Activated B cell treated with CpG ODN at 0.5 μM for 24 hours (primary cell): ENCODE results near the gene TMCC2. TPM values are rescaled to one million over a fixed set of nuclear protein-coding genes. Genes with fewer than 3 reads are reported as not detected.

Experiments used
- ATAC-seq: fragments of 200-7000 bp; cut with Tn5 transposase; one replicate; pipeline ENCODE4 v1.10.0; 2021; ENCODE audit warnings: low read depth, mild to moderate bottlenecking, moderate library complexity
- CTCF ChIA-PET: fragments of 350-600 bp; sonication (Branson Sonifier 250); formaldehyde crosslinking; loops from one replicate; lab custom pipeline; 2021; ENCODE audit warnings: antibody characterized with exemption; lab: Charles Lee
- POLR2A ChIA-PET: fragments of 350-600 bp; sonication (Branson Sonifier 250); formaldehyde crosslinking; loops from one replicate; lab custom pipeline; 2021; ENCODE audit warnings: antibody characterized with exemption; lab: Charles Lee
- DNase-seq: peaks from one replicate; pipeline ENCODE4 v3.0.0; 2022
- H3K27ac Mint-ChIP-seq: one replicate; pipeline ENCODE4 v1.8.0; 2020; ENCODE audit warnings: mixed read lengths
- H3K27me3 Mint-ChIP-seq: one replicate; pipeline ENCODE4 v1.8.0; 2021; ENCODE audit warnings: mixed read lengths
- H3K36me3 Mint-ChIP-seq: one replicate; pipeline ENCODE4 v1.8.0; 2021; ENCODE audit warnings: low read depth, mixed read lengths
- H3K4me1 Mint-ChIP-seq: one replicate; pipeline ENCODE4 v1.8.0; 2021; ENCODE audit warnings: mixed read lengths
- H3K4me3 Mint-ChIP-seq: one replicate; pipeline ENCODE4 v1.8.0; 2020; ENCODE audit warnings: mild to moderate bottlenecking, mixed read lengths
- H3K9me3 Mint-ChIP-seq: one replicate; pipeline ENCODE4 v1.8.0; 2020; ENCODE audit warnings: mixed read lengths
- intact Hi-C: fragments of 100-400 bp; cut with micrococcal nuclease; formaldehyde crosslinking; loops from one replicate; pipeline ENCODE4 v1.15.1; 2024
- total RNA-seq: library from RNA; stranded (reverse); gene quantifications from 2 replicates; pipeline ENCODE4 v1.2.3, GENCODE V29; 2022
- TF ChIP-seq, protein P1 (sequence below): fragments of 200-600 bp; IDR thresholded peaks from one replicate; pipeline ENCODE4 v1.8.0; 2022; ENCODE audit warnings: antibody characterized with exemption, mild to moderate bottlenecking

The TMCC2 gene
- total RNA-seq, 1 donor from 2014 or later, result 1.2 TPM

DNA sequence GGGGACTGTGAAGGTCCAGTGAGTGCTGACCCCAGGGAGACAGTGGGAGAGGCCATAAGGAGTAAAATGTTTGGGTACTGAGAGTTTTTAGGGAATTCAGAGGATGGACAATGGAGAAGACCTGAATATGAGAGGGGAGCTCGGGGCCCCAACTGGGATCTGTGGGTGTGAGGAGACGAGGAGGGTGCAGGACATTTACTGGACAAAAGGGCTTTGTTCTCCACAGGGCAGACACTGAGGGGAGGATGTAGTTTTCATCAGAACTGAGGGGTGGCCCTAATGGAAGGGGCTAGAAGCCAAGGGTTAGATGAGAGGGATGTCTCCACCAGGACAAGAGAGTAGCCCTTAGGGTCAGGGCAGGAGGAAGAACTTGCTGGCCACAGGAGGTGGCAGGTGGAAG, 30.0 kb downstream of the TMCC2 start:
- TF ChIP-seq, protein P1, sequence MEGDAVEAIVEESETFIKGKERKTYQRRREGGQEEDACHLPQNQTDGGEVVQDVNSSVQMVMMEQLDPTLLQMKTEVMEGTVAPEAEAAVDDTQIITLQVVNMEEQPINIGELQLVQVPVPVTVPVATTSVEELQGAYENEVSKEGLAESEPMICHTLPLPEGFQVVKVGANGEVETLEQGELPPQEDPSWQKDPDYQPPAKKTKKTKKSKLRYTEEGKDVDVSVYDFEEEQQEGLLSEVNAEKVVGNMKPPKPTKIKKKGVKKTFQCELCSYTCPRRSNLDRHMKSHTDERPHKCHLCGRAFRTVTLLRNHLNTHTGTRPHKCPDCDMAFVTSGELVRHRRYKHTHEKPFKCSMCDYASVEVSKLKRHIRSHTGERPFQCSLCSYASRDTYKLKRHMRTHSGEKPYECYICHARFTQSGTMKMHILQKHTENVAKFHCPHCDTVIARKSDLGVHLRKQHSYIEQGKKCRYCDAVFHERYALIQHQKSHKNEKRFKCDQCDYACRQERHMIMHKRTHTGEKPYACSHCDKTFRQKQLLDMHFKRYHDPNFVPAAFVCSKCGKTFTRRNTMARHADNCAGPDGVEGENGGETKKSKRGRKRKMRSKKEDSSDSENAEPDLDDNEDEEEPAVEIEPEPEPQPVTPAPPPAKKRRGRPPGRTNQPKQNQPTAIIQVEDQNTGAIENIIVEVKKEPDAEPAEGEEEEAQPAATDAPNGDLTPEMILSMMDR, result no peak
- Mint-ChIP-seq H3K27me3 (peaks cover 4% of the 10 kb centered on the region), H3K4me1 (peaks cover 2% of the 10 kb centered on the region), H3K4me3 (no peak overlapping the region), H3K27ac (no peak overlapping the region), H3K9me3 (no peaks in the 10 kb centered on the region), H3K36me3 (no peaks in the 10 kb centered on the region)
- intact Hi-C loops, result loop anchor here (2.0 to 5.0 kb wide), 3 partner anchors 135 to 450 kb away; partner anchors contain the start of gene RBBP5
- CTCF ChIA-PET, result interaction anchor here (0.8 to 5.9 kb wide), 5 partner anchors 17 to 281 kb away, joined by 3 to 66 read pairs (median 19); partner anchors contain the start of gene TMCC2
- no peak for DNase-seq
- POLR2A ChIA-PET, result no interaction called here
- no peak for ATAC-seq

DNA sequence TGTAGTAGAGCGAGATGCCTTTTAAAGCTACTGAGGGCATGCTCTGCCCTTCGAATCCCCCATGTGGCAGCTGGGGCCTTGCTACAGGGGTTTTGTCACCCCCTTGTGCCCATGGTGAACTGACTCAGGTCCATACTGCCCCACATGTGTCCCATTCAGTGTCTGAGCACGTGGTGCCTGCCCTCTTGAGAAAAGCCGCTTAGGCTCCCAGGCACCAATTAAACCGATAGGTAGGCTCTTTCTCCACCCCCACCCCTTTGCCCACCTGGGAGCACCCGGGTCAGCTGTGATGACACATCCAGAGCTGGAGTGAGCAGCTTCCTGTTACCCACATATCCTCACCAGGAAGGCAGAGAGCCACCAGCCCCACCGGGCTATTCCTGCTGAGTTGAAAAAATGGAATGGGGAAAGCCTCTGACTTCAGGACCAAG, 30.5 kb downstream of the TMCC2 start:
- TF ChIP-seq, protein P1, result no peak
- CTCF ChIA-PET, result interaction anchor here (0.8 to 5.9 kb wide), 5 partner anchors 17 to 282 kb away, joined by 3 to 66 read pairs (median 6); partner anchors contain the start of gene TMCC2
- no peak overlapping the region for H3K4me3 Mint-ChIP-seq
- no peaks in the 10 kb centered on the region for H3K36me3 Mint-ChIP-seq
- POLR2A ChIA-PET, result interaction anchor here (0.5 kb wide), 1 partner anchor 30 kb away, joined by 3 read pairs; no protein-coding TSS in a partner anchor
- H3K27ac Mint-ChIP-seq, result no peak overlapping the region
- H3K9me3 Mint-ChIP-seq, result no peaks in the 10 kb centered on the region
- DNase-seq (no peak), ATAC-seq (no peak)
- H3K4me1 Mint-ChIP-seq, result peaks cover 2% of the 10 kb centered on the region
- intact Hi-C loops, result loop anchor here (5.0 kb wide), 2 partner anchors 136 to 451 kb away; partner anchors contain the start of gene RBBP5
- peaks cover 8% of the 10 kb centered on the region for H3K27me3 Mint-ChIP-seq

DNA sequence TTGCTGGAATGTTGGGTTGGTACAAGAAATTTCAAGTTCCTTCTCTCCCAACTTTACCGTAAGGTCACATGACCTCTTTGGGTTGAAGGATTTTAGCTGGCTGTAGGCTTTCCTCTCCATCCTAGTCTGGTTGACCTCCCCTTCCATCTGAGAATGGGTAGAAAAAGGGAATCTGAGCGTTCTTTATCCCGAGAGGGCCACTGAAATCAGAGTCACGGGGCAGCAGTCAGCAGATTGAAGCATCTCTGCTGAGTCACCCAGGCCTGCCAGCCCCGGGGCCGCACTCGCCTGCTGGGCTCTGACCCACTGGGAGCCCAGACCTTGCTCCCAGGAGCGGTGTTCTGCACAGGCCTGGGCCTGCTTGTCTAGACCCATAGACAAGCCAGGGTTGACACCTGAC, 31.0 kb downstream of the TMCC2 start:
- TF ChIP-seq, protein P1, result no peak
- H3K36me3 Mint-ChIP-seq, result no peaks in the 10 kb centered on the region
- no peak for DNase-seq
- H3K27me3 Mint-ChIP-seq, result peaks cover 8% of the 10 kb centered on the region
- no peaks in the 10 kb centered on the region for H3K9me3 Mint-ChIP-seq
- POLR2A ChIA-PET, result interaction anchor here (0.5 kb wide), 1 partner anchor 30 kb away, joined by 3 read pairs; no protein-coding TSS in a partner anchor
- intact Hi-C loops, result loop anchor here (5.0 kb wide), 2 partner anchors 136 to 451 kb away; partner anchors contain the start of gene RBBP5
- peaks cover 2% of the 10 kb centered on the region for H3K4me1 Mint-ChIP-seq
- no peak overlapping the region for H3K4me3 Mint-ChIP-seq
- H3K27ac Mint-ChIP-seq, result no peak overlapping the region
- no peak for ATAC-seq
- CTCF ChIA-PET, result interaction anchor here (1.2 to 5.9 kb wide), 4 partner anchors 30 to 197 kb away, joined by 3 to 66 read pairs (median 12); partner anchors contain the start of gene TMCC2

DNA sequence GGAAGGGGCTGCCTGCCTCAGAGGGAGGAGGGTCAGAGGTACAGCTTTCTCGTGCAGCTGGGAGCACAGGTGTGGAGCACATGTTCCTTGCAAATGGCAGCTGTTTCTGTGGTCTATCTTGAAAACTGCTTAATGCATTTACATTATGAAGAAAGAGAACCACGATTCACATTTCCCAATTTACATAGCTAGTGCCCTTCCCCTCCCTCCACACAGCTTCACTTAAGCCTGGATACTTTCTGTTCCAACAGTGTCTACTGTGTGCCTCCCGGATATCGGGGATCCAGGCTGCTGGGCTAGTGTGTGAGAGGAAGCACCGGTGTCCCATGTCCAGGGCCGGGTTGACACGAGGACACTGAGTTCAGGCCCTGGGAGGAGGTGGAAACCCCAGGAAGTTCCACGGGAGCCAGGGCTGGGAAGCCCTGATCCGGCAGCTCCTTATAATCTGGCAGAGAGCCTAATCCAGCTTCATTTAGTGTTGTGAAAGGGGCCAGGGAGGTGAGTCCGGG, 31.6 kb downstream of the TMCC2 start:
- ATAC-seq, result no peak
- peaks cover 8% of the 10 kb centered on the region for H3K27me3 Mint-ChIP-seq
- CTCF ChIA-PET, result interaction anchor here (1.2 to 3.9 kb wide), 3 partner anchors 31 to 198 kb away, joined by 3 to 18 read pairs (median 6); partner anchors contain the start of gene TMCC2
- no peak overlapping the region for H3K4me3 Mint-ChIP-seq
- no peaks in the 10 kb centered on the region for H3K36me3 Mint-ChIP-seq
- intact Hi-C loops, result loop anchor here (5.0 kb wide), 2 partner anchors 137 to 452 kb away; partner anchors contain the start of gene RBBP5
- H3K4me1 Mint-ChIP-seq, result peaks cover 2% of the 10 kb centered on the region
- TF ChIP-seq, protein P1, result no peak
- H3K27ac Mint-ChIP-seq, result no peak overlapping the region
- H3K9me3 Mint-ChIP-seq, result no peaks in the 10 kb centered on the region
- no peak for DNase-seq
- POLR2A ChIA-PET, result interaction anchor here (0.5 to 0.6 kb wide), 2 partner anchors 65 to 185 kb away, joined by 5 to 6 read pairs; no protein-coding TSS in a partner anchor

DNA sequence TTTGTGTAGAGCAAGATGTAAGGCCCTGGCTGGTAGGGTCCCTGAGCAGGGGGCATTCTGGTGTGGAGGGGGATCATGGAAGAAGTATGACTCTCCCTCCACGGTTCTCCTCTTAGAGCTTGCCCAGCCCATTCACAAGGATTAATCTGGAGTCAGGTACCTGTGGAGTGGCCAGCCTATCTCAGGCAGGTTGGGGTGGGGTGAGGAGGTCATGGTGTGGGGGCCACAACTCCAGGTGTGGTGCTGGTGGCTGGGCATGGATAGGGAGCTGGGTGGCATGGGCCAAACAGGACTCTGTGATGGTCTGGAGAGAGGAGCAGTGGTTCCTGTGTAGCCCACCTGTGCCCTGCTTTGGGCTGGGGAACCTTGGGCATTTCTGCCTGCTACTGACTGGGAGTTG, 32.3 kb downstream of the TMCC2 start:
- H3K27ac Mint-ChIP-seq, result no peak overlapping the region
- no peak overlapping the region for H3K4me3 Mint-ChIP-seq
- H3K36me3 Mint-ChIP-seq, result no peaks in the 10 kb centered on the region
- H3K9me3 Mint-ChIP-seq, result no peaks in the 10 kb centered on the region
- no peak for ATAC-seq
- H3K27me3 Mint-ChIP-seq, result peaks cover 8% of the 10 kb centered on the region
- H3K4me1 Mint-ChIP-seq, result peaks cover 2% of the 10 kb centered on the region
- ChIA-PET CTCF (interaction anchor here (1.2 to 3.9 kb wide), 3 partner anchors 31 to 198 kb away, joined by 3 to 18 read pairs (median 3); partner anchors contain the start of gene TMCC2), POLR2A (interaction anchor here (0.6 kb wide), 1 partner anchor 65 kb away, joined by 6 read pairs; no protein-coding TSS in a partner anchor)
- intact Hi-C loops, result loop anchor here (5.0 kb wide), 2 partner anchors 138 to 453 kb away; partner anchors contain the start of gene RBBP5
- TF ChIP-seq, protein P1, result no peak
- no peak for DNase-seq
